ENCODE data around the gene CORO7.

GRCh38 chr16:4324492-4325252 lies 91.7 kb downstream of the CORO7 start:
- TF ChIP-seq EP300 (IDR thresholded peaks at IDR 0.05) (no peak), CTCF (IDR thresholded peaks at IDR 0.05) (no peak)
